Ascending aorta (tissue), 2 donors: ENCODE measurements around the gene UNG. TPM values are rescaled to one million over a fixed set of nuclear protein-coding genes. Genes with fewer than 3 reads are reported as not detected.

ENCODE experiments used
- DNase-seq, 2 donors: peaks; one replicate each; pipeline ENCODE4 v3.0.0-alpha.2; 2019; ENCODE audit warnings: low spot score in 2 of 2
- H3K27ac ChIP-seq, 2 donors: fragments of 200-600 bp; sonication (generic); one replicate each; pipeline ENCODE4 v1.5.1; 2016 to 2017; ENCODE audit warnings: mild to moderate bottlenecking in 1 of 2
- H3K27me3 ChIP-seq: fragments of 200-600 bp; sonication (generic); one replicate; pipeline ENCODE4 v1.5.1; 2017
- H3K36me3 ChIP-seq, 2 donors: fragments of 200-600 bp; sonication (generic); one replicate each; pipeline ENCODE4 v1.5.1; 2016
- H3K4me1 ChIP-seq, 2 donors: fragments of 200-600 bp; sonication (generic); one replicate each; pipeline ENCODE4 v1.5.1; 2016 to 2017; ENCODE audit warnings: mild to moderate bottlenecking in 1 of 2
- H3K4me3 ChIP-seq, 2 donors: fragments of 200-600 bp; sonication (generic); one replicate each; pipeline ENCODE4 v1.5.1; 2016 to 2017; ENCODE audit warnings: mild to moderate bottlenecking in 1 of 2
- H3K9me3 ChIP-seq, 2 donors: fragments of 200-600 bp; sonication (generic); one replicate each; pipeline ENCODE4 v1.5.1; 2016
- intact Hi-C: fragments of 100-400 bp; cut with DNase I; formaldehyde crosslinking; loops from one replicate; pipeline ENCODE4 v1.15.1; 2023
- total RNA-seq: library from RNA; depleted of rRNA; stranded (reverse); fragments of >200 nt; gene quantifications from one replicate; pipeline ENCODE4 v1.1.0, GENCODE V29; 2016
- TF ChIP-seq, protein P1 (sequence below), 3 experiments: fragments of 200-600 bp in 2 of 3; fragments of 450-650 bp in 1 of 3; sonication (generic) in 2 of 3; IDR thresholded peaks; one replicate each; pipeline ENCODE4 v1.5.1; 2016 to 2019; ENCODE audit warnings: antibody characterized with exemption in 3 of 3, mild to moderate bottlenecking in 1 of 3, moderate library complexity in 1 of 3

The UNG gene
- total RNA-seq, 1 donor from 2014 or later: 42.4 TPM

DNA sequence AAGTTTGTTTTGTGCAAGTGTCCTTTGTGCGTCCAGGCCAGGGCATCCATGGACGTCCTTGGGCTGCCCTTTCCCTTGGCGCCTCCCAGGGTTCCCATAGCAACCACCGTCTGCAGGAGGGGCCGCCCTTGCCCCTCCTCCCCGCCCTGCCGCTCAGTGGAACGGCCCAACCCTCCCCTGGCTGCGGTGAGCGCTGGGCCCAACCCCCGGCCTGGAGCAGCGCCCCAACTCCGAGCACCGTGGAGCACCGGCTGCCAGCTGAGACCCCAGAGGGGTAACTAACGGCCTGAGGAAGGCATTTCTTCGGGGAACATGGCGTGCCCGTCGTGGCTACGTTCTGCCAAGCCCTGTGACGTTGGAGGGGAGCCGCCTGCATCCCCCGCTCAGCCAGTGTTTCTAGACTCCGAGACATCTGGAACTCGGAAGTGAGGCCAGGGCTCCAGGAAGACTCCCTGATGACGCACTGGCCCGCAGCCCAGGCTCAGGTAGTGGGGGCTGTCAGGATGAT is 13.6 kb downstream of the UNG start:
- intact Hi-C loops: loop anchor here (1.0 kb wide), 2 partner anchors 18 to 43 kb away; partner anchors contain the start of gene ALKBH2
- peak overlapping the region; percentile 69 to 77 for H3K4me3 ChIP-seq
- no peaks in the 10 kb centered on the region for H3K27me3 ChIP-seq
- TF ChIP-seq, protein P1, sequence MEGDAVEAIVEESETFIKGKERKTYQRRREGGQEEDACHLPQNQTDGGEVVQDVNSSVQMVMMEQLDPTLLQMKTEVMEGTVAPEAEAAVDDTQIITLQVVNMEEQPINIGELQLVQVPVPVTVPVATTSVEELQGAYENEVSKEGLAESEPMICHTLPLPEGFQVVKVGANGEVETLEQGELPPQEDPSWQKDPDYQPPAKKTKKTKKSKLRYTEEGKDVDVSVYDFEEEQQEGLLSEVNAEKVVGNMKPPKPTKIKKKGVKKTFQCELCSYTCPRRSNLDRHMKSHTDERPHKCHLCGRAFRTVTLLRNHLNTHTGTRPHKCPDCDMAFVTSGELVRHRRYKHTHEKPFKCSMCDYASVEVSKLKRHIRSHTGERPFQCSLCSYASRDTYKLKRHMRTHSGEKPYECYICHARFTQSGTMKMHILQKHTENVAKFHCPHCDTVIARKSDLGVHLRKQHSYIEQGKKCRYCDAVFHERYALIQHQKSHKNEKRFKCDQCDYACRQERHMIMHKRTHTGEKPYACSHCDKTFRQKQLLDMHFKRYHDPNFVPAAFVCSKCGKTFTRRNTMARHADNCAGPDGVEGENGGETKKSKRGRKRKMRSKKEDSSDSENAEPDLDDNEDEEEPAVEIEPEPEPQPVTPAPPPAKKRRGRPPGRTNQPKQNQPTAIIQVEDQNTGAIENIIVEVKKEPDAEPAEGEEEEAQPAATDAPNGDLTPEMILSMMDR (IDR thresholded peaks at IDR 0.05): no peak
- H3K27ac ChIP-seq: peak overlapping the region; percentile 92 to 93
- peaks cover 10 to 16% of the 10 kb centered on the region in 2 donors for H3K36me3 ChIP-seq
- DNase-seq: peak; percentile 56 to 93
- H3K9me3 ChIP-seq: no peaks in the 10 kb centered on the region
- peaks cover 2 to 19% of the 10 kb centered on the region in 2 donors for H3K4me1 ChIP-seq

DNA sequence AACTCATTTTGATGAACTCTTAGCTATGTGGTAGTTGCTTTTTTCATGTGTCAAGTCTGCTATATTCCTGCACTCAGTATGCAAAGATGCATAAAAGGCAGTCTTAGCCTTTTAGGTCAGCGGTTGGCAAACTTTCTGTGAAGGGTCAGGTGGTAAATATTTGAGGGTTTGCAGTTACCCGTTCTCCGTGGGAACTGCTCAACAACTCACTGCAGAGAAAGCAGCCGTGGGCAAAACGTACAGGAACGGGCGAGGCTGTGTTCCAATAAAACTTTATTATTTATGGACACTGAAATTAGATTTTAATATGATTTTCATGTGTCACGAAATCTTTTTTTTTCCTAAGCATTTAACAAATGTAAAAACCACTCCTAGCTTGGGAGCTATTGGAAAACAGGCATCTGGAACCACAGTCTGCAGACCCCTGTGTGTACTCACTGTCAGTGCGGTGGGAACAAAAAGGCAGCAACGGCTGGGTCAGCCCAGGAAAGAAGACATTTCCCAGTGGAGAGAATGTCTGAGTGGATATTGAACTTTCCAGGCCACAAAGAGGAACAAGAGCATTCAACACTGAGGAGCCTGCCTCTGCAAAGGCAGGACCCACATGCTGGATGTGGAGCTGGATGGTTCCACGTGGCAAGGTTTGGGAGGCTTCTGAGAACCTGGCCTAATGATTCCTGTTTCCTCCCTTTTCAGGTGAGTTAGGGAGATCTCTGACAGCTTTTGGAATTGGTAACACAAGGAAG is 15.5 kb downstream of the UNG start:
- Histone ChIP-seq H3K4me1 (peaks cover 2 to 29% of the 10 kb centered on the region in 2 donors), H3K9me3 (no peaks in the 10 kb centered on the region), H3K27me3 (no peaks in the 10 kb centered on the region), H3K27ac (peak overlapping the region in 1 of 2 donors; percentile 92), H3K36me3 (peaks cover 0 to 5% of the 10 kb centered on the region in 2 donors), H3K4me3 (no peak overlapping the region)
- intact Hi-C loops: no loop called here
- no peak for DNase-seq
- TF ChIP-seq, protein P1 (IDR thresholded peaks at IDR 0.05): no peak

DNA sequence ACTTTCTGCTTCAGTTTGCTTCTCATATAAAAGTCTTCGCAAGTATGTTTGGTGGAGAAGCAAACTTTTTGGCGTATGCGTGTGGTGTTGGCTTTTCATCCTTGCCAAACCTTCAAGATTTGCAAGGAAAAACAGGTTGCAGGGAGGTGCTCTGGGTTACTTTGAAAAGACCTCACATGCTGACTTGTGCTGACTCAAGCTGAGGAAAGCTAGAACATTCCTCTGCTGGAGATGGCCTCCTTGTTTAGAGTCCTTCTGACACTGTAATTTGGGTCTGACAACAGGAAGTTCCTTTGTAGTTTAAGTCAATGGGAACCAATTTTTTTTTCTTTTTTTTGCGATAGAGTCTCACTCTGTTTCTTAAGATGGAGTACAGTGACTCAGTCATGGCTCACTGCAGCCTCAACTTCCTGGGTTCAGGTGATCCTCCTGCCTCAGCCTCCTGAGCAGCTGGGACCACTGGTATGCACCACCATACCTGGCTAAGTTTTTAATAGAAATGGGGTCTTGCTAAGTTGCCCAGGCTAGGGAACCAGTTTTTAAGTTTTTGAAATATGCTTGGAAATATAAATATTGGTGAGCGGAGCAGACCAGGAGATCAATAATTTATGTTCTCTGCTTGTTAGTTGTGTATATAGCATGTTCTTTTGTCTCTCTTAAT is 16.4 kb downstream of the UNG start:
- Histone ChIP-seq H3K4me1 (peaks cover 2 to 29% of the 10 kb centered on the region in 2 donors), H3K27ac (peak overlapping the region in 1 of 2 donors; percentile 29)
- intact Hi-C loops: no loop called here

DNA sequence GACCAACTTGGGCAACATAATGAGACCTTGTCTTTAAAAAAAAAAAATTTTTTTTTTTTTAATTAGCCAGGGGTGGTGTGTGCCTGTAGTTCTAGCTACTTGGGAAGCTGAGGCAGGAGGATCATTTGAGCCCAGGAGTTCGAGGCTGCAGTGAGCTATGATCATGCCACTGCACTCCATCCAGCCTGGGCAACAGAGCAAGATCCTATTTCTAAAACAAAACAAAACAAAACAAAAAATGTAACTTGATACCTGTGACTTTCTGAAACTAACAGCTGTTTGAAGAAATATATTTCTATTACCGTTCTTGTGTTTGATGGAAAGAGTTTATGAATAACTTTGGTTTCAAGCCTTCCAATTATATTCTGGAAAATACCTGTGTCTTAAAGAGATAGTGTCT is 17.2 kb downstream of the UNG start:
- H3K36me3 ChIP-seq: no peaks in the 10 kb centered on the region
- no peak overlapping the region for H3K4me3 ChIP-seq
- H3K27ac ChIP-seq: peak overlapping the region in 1 of 2 donors; percentile 64
- H3K27me3 ChIP-seq: no peaks in the 10 kb centered on the region
- H3K4me1 ChIP-seq: peaks cover 2 to 29% of the 10 kb centered on the region in 2 donors
- intact Hi-C loops: no loop called here
- TF ChIP-seq, protein P1 (IDR thresholded peaks at IDR 0.05): no peak
- no peak for DNase-seq
- no peaks in the 10 kb centered on the region for H3K9me3 ChIP-seq

More for the DNA sequence above, 16.4 kb downstream of the UNG start:
- TF ChIP-seq, protein P1 (IDR thresholded peaks at IDR 0.05): no peak
- Histone ChIP-seq H3K27me3 (no peaks in the 10 kb centered on the region), H3K4me3 (no peak overlapping the region), H3K9me3 (no peaks in the 10 kb centered on the region), H3K36me3 (no peaks in the 10 kb centered on the region)
- no peak for DNase-seq

DNA sequence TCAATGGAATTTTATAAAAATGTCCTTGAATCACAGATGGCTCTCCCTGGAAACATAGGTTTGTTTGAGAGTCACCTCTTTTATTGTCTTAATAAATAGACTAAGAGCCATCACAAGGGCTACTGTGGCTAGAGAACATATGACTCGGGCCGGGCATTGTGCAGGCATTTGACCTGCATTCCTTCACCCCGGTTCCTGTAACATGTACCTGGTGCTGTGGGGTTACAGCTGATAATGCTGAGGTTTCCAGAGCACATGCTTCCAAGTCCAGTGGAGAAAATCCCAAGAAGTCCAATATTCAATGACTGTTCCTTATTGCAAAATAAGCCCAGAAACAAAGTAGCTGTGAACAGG is 18.0 kb downstream of the UNG start:
- Histone ChIP-seq H3K4me3 (no peak overlapping the region), H3K27me3 (no peaks in the 10 kb centered on the region), H3K4me1 (peaks cover 2 to 29% of the 10 kb centered on the region in 2 donors), H3K36me3 (no peaks in the 10 kb centered on the region), H3K9me3 (no peaks in the 10 kb centered on the region), H3K27ac (peak overlapping the region in 1 of 2 donors; percentile 64)
- no peak for DNase-seq
- intact Hi-C loops: no loop called here
- TF ChIP-seq, protein P1 (IDR thresholded peaks at IDR 0.05): no peak
